GM18867 (cell line): ENCODE measurements around the gene LRRC10.
A peak's percentile ranks its signal among the peaks of the same experiment; 100 is the strongest.
"Not testable (repeated sequence)": the region's sequence is repeated elsewhere in the genome, so short reads cannot be mapped to it uniquely, and the experiment has no call there.

ENCODE experiments used
- ATAC-seq: cut with Tn5 transposase; IDR thresholded peaks from one replicate; pipeline ENCODE4 v1.9.1; 2021; ENCODE audit warnings: mild to moderate bottlenecking, moderate library complexity; ENCODE audit not compliant: unreplicated experiment

Gene LRRC10

DNA sequence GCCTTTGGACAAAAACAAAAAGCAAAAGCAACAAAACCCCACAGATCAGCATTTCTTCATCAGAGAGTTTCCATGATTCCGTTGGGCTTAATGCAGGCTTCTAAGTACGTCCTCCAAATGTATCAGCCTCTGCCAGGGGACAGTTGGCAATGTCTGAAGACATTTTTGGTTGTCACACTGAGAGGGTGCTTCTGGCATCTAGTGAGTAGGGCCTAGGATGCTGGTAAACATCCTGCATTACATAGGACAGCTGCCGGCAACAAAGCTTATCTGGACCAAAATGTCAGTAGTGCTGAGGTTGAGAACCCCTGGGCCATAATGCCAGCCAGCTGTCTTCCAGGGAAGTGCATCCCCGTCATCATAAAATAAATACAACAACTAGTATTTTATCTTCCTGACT, 9.4 kb upstream of the LRRC10 start:
- ATAC-seq = no peak

GRCh38 chr12:69619050-69619449, 8.3 kb upstream of the LRRC10 start:
- no peak for ATAC-seq

- ATAC-seq = no peak
Observed at GRCh38 chr12:69616025-69616424, 5.3 kb upstream of the LRRC10 start.

DNA sequence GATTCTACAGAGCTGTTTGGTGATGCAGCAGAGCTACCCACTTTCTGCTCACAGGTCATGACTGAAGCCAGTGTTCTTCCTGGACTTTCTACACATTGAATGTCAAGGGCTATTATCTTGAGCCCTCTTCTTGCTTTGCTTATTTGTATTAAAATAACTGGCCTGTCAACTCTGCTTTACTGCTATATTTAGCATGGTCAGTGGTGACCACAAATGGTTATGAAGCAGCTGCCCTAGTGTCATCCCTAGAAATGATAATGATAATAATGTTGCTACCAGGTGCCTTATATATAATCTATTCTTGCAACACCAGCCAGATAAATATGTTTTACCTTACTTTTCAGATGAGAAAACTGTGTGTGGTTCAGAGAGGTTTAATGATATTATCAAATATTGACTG, 2.6 kb upstream of the LRRC10 start:
- no peak for ATAC-seq

GRCh38 chr12:69610126-69610525, 581 bp downstream of the LRRC10 start:
- no peak for ATAC-seq

DNA sequence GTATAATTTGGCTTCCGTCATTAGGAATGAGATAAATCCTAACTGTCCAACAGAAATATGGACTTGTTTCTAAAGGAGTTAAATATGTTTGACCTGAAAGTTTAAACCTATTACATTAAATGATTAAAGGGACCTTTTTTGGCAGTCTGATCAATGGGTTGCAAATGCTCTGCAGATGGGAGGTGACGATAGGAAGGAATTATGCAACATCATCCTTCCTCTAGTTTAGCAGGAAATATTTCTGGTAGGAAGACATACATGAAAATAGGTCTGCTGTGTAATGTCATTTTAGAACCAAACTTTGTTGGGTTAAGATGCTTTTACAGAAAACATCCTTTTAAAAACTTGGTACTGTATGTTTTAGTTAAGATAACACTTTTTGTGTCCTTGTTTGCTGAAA, 2.6 kb downstream of the LRRC10 start:
- no peak for ATAC-seq

DNA sequence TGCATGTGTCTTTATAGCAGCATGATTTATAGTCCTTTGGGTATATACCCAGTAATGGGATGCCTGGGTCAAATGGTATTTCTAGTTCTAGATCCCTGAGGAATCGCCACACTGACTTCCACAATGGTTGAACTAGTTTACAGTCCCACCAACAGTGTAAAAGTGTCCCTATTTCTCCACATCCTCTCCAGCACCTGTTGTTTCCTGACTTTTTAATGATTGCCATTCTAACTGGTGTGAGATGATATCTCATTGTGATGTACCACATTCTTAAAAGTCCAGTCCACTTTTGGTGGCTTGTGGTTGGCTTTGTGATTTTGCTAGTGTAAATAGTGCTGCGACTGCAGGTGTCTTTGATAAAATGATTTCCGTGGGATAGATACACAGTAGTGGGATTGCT, 6.4 kb downstream of the LRRC10 start:
- not testable (repeated sequence) for ATAC-seq

DNA sequence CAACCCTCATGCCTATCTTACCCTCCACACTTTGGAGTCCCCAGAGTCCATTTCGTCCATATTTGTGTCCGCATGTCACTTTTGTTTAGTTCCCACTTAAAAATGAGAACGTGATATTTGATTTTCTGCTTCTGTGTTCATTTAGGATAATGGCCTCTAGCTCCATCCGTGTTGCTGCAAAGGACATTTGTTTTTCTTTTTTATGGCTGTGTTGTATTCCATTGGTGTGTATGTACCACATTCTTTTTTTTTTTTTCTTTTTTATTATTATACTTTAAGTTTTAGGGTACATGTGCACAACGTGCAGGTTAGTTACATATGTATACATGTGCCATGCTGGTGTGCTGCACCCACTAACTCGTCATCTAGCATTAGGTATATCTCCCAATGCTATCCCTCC, 7.2 kb downstream of the LRRC10 start:
- not testable (repeated sequence) for ATAC-seq

GRCh38 chr12:69602954-69603353, 7.8 kb downstream of the LRRC10 start:
- ATAC-seq = no peak

DNA sequence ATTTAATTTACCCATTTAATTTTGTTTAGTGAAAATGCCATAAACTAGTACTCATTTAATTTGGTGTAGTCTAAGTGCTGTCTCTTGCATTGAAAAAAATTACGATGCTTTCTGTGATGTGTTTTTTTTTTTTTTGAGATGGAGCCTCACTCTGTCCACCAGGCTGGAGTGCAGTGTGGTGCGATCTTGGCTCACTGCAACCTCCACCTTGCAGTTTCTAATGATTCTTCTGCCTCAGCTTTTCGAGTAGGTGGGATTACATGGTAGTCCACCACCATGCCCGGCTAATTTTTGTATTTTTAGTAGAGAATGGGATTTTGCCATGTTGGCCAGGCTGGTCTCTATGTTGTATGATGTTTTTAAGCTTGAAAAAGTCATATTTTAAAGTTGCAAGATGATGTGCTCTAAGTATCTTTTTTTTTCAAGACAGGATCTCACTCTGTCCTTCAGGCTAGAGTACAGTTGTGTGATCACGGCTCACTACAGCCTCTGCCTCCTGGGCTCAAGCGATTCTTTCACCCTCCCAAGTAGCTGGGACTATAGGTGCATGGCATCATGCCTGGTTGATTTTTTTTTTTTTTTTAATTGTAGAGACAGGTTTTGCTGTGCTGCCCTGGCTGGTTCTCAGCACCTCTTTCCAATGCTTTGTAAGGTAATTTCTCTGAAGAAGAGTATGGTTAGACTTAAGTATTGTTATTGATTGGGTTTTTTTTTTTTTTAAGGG, 8.6 kb downstream of the LRRC10 start:
- no peak for ATAC-seq

DNA sequence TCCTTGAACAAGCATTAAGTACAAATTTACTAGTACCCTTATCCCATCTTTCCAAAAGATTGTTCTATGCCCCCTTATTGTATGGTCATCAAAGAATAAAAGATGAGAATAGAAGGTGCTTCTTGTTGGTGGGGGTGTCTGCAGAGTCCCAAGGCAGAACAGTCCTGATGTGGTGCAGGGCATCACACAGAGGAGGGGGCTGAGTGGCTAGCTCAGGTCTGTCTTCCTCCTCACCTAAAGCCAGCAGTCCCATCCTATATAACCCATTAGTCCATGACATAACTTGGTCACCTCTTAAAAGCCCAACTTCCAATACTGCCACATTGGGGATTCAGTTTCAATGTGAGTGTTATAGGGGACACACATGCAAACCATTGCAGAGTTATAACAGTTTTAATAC, 9.9 kb downstream of the LRRC10 start:
- no peak for ATAC-seq

DNA sequence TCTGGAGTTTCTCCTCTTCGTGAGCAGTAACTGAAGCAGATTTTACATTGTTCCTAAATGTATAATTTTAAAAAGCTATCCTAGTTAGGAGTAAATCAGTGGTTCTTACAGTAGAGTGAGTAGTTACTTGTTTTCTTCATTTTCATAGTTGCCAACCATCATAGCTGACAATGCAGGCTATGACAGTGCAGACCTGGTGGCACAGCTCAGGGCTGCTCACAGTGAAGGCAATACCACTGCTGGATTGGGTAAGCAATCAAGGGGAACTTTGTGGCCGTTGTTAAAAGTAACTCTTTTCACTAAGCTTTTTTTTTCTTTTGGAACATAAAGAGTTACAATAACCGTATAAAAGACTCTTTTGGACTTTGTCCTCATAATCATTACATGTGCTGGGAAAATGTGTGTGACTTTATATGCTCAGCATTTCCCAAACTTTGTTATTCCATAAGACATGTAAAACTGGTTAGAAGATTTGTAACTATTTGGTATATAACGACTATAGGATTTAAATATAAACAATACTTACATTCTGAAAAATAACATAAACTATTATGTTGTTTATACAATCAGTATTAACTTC, 12.4 kb downstream of the LRRC10 start:
- ATAC-seq = no peak

DNA sequence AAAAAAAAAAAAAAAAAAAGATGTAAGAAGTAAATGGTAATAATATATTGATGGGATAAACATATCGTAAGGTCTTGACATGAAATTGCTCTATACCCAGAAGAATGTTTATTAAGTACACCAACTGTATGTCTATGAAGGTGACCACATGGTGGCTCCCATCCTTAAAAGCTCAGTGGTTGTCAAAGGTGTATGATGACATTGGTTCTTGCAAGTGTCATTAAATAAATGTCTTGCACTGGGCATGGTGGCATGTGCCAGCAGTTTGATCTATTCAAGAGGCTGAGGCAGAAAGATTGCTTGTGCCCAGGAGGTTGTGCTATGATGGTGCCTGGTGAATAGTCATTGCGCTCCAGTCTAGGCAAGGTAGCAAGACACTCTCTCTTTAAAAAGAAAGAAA, 15.0 kb downstream of the LRRC10 start:
- no peak for ATAC-seq

DNA sequence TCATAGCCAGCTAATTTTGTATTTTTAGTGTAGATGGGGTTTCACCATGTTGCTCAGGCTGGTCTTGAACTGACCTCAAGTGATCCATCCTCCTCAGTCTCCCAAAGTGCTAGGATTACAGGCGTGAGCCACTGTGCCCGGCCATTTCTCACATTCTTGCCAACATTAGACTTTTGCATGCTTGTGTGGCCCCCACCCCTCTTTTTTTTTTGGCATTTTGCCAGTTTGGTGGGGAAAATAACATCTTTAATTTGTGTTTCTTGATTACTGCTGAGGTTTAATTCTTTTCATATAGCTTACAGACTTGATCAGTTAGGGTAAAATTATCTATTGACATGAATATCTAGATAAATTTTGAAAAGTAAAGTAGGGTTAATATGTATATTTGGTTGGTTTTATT, 21.6 kb downstream of the LRRC10 start:
- no peak for ATAC-seq

GRCh38 chr12:69588527-69588926, 22.2 kb downstream of the LRRC10 start:
- ATAC-seq = no peak

DNA sequence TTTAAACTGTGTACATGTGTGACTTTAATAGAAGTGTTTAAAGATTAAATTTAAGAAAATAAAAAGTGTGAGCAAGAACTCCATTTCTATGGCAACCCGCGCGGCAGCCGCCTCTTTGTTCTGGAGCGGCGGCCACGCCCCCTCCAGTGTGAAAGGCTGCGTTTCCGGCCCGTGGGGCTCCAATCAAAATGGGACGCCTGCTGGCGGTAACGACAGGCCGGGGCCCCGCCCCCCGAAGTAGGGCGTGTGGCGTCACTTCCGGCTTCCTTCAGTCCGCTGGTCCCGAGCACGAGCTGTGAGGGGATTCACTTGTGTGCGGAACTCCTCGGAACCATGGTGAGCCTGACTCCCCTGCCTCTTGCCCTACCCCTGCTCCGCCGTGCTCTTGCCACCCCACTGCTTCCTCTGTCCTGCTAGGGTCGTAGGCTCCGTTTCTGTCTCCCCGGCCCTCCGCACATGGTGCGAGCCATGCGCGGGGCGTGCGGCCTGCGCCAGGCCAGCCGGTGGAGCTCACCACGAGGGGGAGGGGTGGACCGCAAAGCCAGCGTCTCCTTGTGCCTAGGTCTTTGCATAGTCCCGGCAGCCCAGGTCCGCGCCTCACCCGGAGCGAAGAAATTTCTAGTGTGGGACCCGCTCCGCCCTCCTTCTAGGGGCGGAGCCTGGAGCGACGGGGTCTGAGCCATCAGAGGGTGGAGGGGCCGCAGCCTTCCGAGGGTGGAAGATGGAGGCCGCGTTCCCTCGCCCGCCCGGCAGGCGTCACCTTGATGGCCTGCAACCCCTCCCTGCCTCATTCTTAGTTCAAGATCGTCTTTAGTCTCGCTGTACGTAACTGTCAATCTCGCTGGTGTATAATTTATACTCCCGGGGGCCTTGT, 25.3 kb downstream of the LRRC10 start, which contains the start of gene CCT2:
Gene CCT2 (plus strand): TSS at position 271 of the 874 bp plus-strand sequence. CDS start 63 bp downstream, at position 334.
- peak; percentile 97 for ATAC-seq

- ATAC-seq = no peak
Observed at GRCh38 chr12:69583203-69583602, 27.5 kb downstream of the LRRC10 start.

GRCh38 chr12:69580074-69580473, 30.6 kb downstream of the LRRC10 start:
- no peak for ATAC-seq

DNA sequence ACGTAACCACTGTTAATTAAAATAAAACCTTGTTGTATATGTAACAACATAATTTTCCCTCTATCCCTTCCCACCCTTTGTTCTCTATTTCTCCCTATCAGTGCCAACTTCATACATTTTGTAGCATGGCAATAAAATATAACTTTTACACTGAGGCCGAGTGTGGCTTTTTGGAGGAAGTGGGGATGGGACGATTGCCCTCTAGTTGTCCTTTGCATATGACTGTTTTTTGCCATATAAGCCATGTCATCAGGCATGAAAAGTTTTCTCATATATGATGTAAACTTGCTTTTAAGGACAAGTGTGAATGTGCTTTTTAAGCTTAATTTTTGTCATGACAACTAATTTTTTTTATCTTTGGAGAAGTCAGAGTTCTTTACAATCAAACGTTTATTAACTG, 31.7 kb downstream of the LRRC10 start:
- no peak for ATAC-seq

- no peak for ATAC-seq
Observed at GRCh38 chr12:69578283-69578682, 32.4 kb downstream of the LRRC10 start.

- ATAC-seq = no peak
Observed at GRCh38 chr12:69575346-69575745, 35.4 kb downstream of the LRRC10 start.
